SK-N-SH (cell line): ENCODE measurements around the gene NREP. TPM values are rescaled to one million over a fixed set of nuclear protein-coding genes. Genes with fewer than 3 reads are reported as not detected.

Source experiments
- CTCF ChIA-PET: fragments of 300-600, 350-600 bp; formaldehyde crosslinking; extraction: SDS; loops from one replicate; lab custom pipeline; 2021; lab: Yijun Ruan, JAX
- POLR2A ChIA-PET: fragments of 350-600 bp; sonication (Branson Sonifier 250); formaldehyde crosslinking; extraction: SDS; loops from one replicate; lab custom pipeline; 2020; ENCODE audit warnings: antibody characterized with exemption, inconsistent platforms; lab: Yijun Ruan, JAX
- DNase-seq: peaks from one replicate; pipeline ENCODE4 v3.0.0; 2012
- H2AFZ ChIP-seq: fragments of 200-600 bp; sonication (generic); 2 replicates; pipeline ENCODE4 v1.8.1; 2016; ENCODE audit warnings: antibody characterized with exemption, mild to moderate bottlenecking, low read depth
- H3F3A ChIP-seq: fragments of 200-600 bp; sonication (generic); replicated peaks from 2 replicates; pipeline ENCODE3; 2016; ENCODE audit warnings: antibody characterized with exemption, mild to moderate bottlenecking; ENCODE audit not compliant: insufficient read depth
- H3K27ac ChIP-seq, 2 experiments: fragments of 200-500 bp in 1 of 2; fragments of 200-600 bp in 1 of 2; sonication (Bioruptor generic) in 1 of 2; sonication (generic), shearing (Covaris generic) in 1 of 2; 2 replicates each; pipeline versions ENCODE4 v1.5.1 to v1.6.1; 2014 to 2016; ENCODE audit warnings: low read depth in 2 of 2, inconsistent platforms in 1 of 2, low read length in 1 of 2, mild to moderate bottlenecking in 1 of 2, mixed read lengths in 1 of 2
- H3K27me3 ChIP-seq: fragments of 200-600 bp; sonication (generic), shearing (Covaris generic); 2 replicates; pipeline ENCODE4 v1.6.1; 2016; ENCODE audit warnings: mixed run types; ENCODE audit not compliant: insufficient read depth
- H3K36me3 ChIP-seq, 2 experiments: fragments of 200-500 bp in 1 of 2; fragments of 200-600 bp in 1 of 2; sonication (Bioruptor generic) in 1 of 2; sonication (generic) in 1 of 2; replicated peaks in 1 of 2; 2 replicates each; pipeline versions ENCODE3 to v1.5.1; 2014 to 2016; ENCODE audit warnings: low read length in 1 of 2, mild to moderate bottlenecking in 1 of 2; ENCODE audit not compliant: insufficient read depth in 2 of 2, control insufficient read depth in 1 of 2
- H3K4me1 ChIP-seq, 2 experiments: fragments of 200-500 bp in 1 of 2; fragments of 200-600 bp in 1 of 2; sonication (Bioruptor generic) in 1 of 2; sonication (generic), shearing (Covaris generic) in 1 of 2; 2 replicates each; pipeline versions ENCODE4 v1.5.1 to v1.6.1; 2014 to 2016; ENCODE audit warnings: low read depth in 1 of 2, low read length in 1 of 2, mixed run types in 1 of 2; ENCODE audit not compliant: insufficient read depth in 2 of 2, control insufficient read depth in 1 of 2
- H3K4me2 ChIP-seq: fragments of 200-600 bp; sonication (generic), shearing (Covaris generic); 2 replicates; pipeline ENCODE4 v1.6.1; 2017; ENCODE audit warnings: mixed run types
- H3K4me3 ChIP-seq, 2 experiments: fragments of 200-500 bp in 1 of 2; fragments of 200-600 bp in 1 of 2; sonication (Bioruptor generic) in 1 of 2; sonication (generic), shearing (Covaris generic) in 1 of 2; 2 replicates each; pipeline versions ENCODE4 v1.5.1 to v1.8.1; 2014 to 2016; ENCODE audit warnings: low read depth in 2 of 2, inconsistent platforms in 1 of 2, low read length in 1 of 2, mild to moderate bottlenecking in 1 of 2, mixed read lengths in 1 of 2, moderate library complexity in 1 of 2
- H3K79me2 ChIP-seq: fragments of 200-600 bp; sonication (generic); 2 replicates; pipeline ENCODE4 v1.8.1; 2017; ENCODE audit warnings: mild to moderate bottlenecking; ENCODE audit not compliant: insufficient read depth
- H3K9ac ChIP-seq: fragments of 200-600 bp; sonication (generic); 2 replicates; pipeline ENCODE4 v1.6.1; 2017; ENCODE audit warnings: mixed run types
- H3K9me2 ChIP-seq: fragments of 200-600 bp; sonication (generic); 2 replicates; pipeline ENCODE4 v1.6.1; 2017; ENCODE audit warnings: mixed run types
- H3K9me3 ChIP-seq: fragments of 200-600 bp; sonication (generic); 2 replicates; pipeline ENCODE4 v1.6.1; 2017; ENCODE audit warnings: mixed run types, mild to moderate bottlenecking, moderate library complexity
- H4K20me1 ChIP-seq: fragments of 200-600 bp; sonication (generic); 2 replicates; pipeline ENCODE4 v1.6.1; 2017; ENCODE audit warnings: mild to moderate bottlenecking, mixed run types; ENCODE audit not compliant: insufficient read depth
- CHD2 ChIP-seq: fragments of 150-350 bp; IDR thresholded peaks from 2 replicates; pipeline ENCODE4 v1.6.1; 2018; ENCODE audit warnings: low read length; ENCODE audit not compliant: partially characterized antibody
- ELF1 ChIP-seq: IDR thresholded peaks from 2 replicates; pipeline ENCODE4 v1.4.0; 2012
- FOSL2 ChIP-seq: IDR thresholded peaks from 2 replicates; pipeline ENCODE4 v1.4.0; 2012; ENCODE audit warnings: low read depth, mild to moderate bottlenecking, moderate library complexity, borderline replicate concordance
- FOXJ3 ChIP-seq: sonication (generic); formaldehyde crosslinking; IDR thresholded peaks from 2 replicates; pipeline ENCODE4 v1.5.1; 2020; ENCODE audit warnings: mild to moderate bottlenecking, missing genetic modification reagents
- FOXM1 ChIP-seq: IDR thresholded peaks from 2 replicates; pipeline ENCODE4 v1.4.0; 2012; ENCODE audit warnings: low read depth, mild to moderate bottlenecking
- IRF3 ChIP-seq: fragments of 150-350 bp; IDR thresholded peaks from 2 replicates; pipeline ENCODE4 v1.6.1; 2016; ENCODE audit warnings: mild to moderate bottlenecking, low read depth, low read length
- MXI1 ChIP-seq: IDR thresholded peaks from 2 replicates; pipeline ENCODE4 v1.6.1; 2012; ENCODE audit warnings: mild to moderate bottlenecking, low read depth, low read length, improper control_type of control experiment
- NFIC ChIP-seq: IDR thresholded peaks from 2 replicates; pipeline ENCODE4 v1.4.0; 2012; ENCODE audit warnings: borderline replicate concordance
- NRF1 ChIP-seq: IDR thresholded peaks from 2 replicates; pipeline ENCODE4 v1.6.1; 2012; ENCODE audit warnings: low read depth, mild to moderate bottlenecking, low read length
- RAD21 ChIP-seq: IDR thresholded peaks from 2 replicates; pipeline ENCODE4 v1.6.1; 2012; ENCODE audit warnings: mild to moderate bottlenecking, low read length
- RCOR1 ChIP-seq: fragments of 150-350 bp; IDR thresholded peaks from 2 replicates; pipeline ENCODE4 v1.6.1; 2017; ENCODE audit warnings: antibody characterized with exemption, low read length
- REST ChIP-seq: IDR thresholded peaks from 2 replicates; pipeline ENCODE4 v1.6.1; 2012; ENCODE audit warnings: mild to moderate bottlenecking, low read depth, low read length, moderate library complexity
- RFX5 ChIP-seq: IDR thresholded peaks from 2 replicates; pipeline ENCODE4 v1.6.1; 2012; ENCODE audit warnings: mild to moderate bottlenecking, improper control_type of control experiment, low read length
- RXRA ChIP-seq: IDR thresholded peaks from 2 replicates; pipeline ENCODE4 v1.4.0; 2012; ENCODE audit warnings: low read depth, mild to moderate bottlenecking, borderline replicate concordance
- SIN3A ChIP-seq: IDR thresholded peaks from 2 replicates; pipeline ENCODE4 v1.6.1; 2012; ENCODE audit warnings: low read depth, mild to moderate bottlenecking, low read length, moderate library complexity, borderline replicate concordance
- TAF1 ChIP-seq: IDR thresholded peaks from 2 replicates; pipeline ENCODE4 v1.6.1; 2012; ENCODE audit warnings: low read depth, mild to moderate bottlenecking, low read length, moderate library complexity, borderline replicate concordance
- TEAD4 ChIP-seq: IDR thresholded peaks from 2 replicates; pipeline ENCODE4 v1.4.0; 2012; ENCODE audit warnings: mild to moderate bottlenecking, borderline replicate concordance; ENCODE audit not compliant: insufficient read depth
- WGBS: methylation state at CpG from one replicate; pipeline ENCODE4 v1.1.6; 2017; ENCODE audit warnings: low lambda C conversion rate; 5-methylcytosine and 5-hydroxymethylcytosine counted together
- polyA plus RNA-seq, 3 experiments: library from polyadenylated mRNA; depleted of rRNA; stranded (reverse); fragments of >200 nt; gene quantifications; 2 replicates each; pipeline ENCODE4 v1.2.3, GENCODE V29; 2012
- TF ChIP-seq, protein P1 (sequence below): fragments of 200-600 bp; sonication (generic); IDR thresholded peaks from 2 replicates; pipeline ENCODE4 v1.6.1; 2017; ENCODE audit warnings: antibody characterized with exemption, mild to moderate bottlenecking, moderate library complexity

Gene NREP
- polyA plus RNA-seq, 1 of the 3 experiments (the other 2 are of a cell fraction), result 94.4 TPM

DNA sequence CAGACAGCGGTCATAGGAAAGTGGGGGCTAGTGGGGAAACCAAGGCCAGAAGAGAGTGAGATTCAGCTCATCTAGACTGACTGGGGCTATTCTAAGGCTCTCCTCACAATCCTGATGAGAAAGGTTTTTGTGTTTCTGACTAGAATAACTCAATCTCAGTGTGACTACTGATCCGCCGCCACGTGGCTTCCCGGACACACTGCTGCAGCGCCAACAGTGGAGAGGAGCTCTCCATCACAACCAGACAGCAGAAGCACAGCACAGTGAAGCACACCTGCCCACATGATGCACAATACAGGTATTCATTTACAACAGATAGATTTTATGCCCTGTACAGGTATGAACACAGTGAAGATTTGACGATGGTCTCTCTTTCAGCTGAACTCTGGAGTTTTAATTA, 25.4 kb downstream of the NREP start:
- no peak for TF ChIP-seq FOSL2
- TF ChIP-seq NFIC, result no peak
- TF ChIP-seq RXRA, result no peak
- no peak for TF ChIP-seq REST
- no peak for TF ChIP-seq RFX5
- no peak for TF ChIP-seq TEAD4
- no peak for TF ChIP-seq FOXJ3 (CRISPR knock-in tag)
- TF ChIP-seq IRF3, result no peak
- TF ChIP-seq MXI1, result no peak
- no peak for TF ChIP-seq RAD21
- TF ChIP-seq TAF1, result no peak
- TF ChIP-seq NRF1, result no peak
- TF ChIP-seq CHD2, result no peak
- TF ChIP-seq, protein P1, sequence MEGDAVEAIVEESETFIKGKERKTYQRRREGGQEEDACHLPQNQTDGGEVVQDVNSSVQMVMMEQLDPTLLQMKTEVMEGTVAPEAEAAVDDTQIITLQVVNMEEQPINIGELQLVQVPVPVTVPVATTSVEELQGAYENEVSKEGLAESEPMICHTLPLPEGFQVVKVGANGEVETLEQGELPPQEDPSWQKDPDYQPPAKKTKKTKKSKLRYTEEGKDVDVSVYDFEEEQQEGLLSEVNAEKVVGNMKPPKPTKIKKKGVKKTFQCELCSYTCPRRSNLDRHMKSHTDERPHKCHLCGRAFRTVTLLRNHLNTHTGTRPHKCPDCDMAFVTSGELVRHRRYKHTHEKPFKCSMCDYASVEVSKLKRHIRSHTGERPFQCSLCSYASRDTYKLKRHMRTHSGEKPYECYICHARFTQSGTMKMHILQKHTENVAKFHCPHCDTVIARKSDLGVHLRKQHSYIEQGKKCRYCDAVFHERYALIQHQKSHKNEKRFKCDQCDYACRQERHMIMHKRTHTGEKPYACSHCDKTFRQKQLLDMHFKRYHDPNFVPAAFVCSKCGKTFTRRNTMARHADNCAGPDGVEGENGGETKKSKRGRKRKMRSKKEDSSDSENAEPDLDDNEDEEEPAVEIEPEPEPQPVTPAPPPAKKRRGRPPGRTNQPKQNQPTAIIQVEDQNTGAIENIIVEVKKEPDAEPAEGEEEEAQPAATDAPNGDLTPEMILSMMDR, result no peak
- TF ChIP-seq RCOR1, result no peak
- no peak for TF ChIP-seq FOXM1
- TF ChIP-seq SIN3A, result no peak
- no peak for TF ChIP-seq ELF1
- no peaks in the 10 kb centered on the region for H3K9me3 ChIP-seq
- 95% methylated on average over 7 of the region's 7 CpGs for WGBS
- peaks cover 17% of the 10 kb centered on the region; the same call in 1 of the 2 replicates for H3K79me2 ChIP-seq
- H3K4me1 ChIP-seq, result peaks cover 5 to 12% of the 10 kb centered on the region in 2 experiments
- H2AFZ ChIP-seq, result no peak overlapping the region
- H3K9ac ChIP-seq, result no peak overlapping the region
- no peak overlapping the region for H3K4me3 ChIP-seq
- H3K4me2 ChIP-seq, result no peak overlapping the region
- no peak overlapping the region for H3K27ac ChIP-seq
- ChIA-PET CTCF (no interaction called here), POLR2A (no interaction called here)
- H3F3A ChIP-seq, result peaks cover 3% of the 10 kb centered on the region
- no peak for DNase-seq
- H3K9me2 ChIP-seq, result no peaks in the 10 kb centered on the region
- no peaks in the 10 kb centered on the region for H3K27me3 ChIP-seq
- H4K20me1 ChIP-seq, result peaks cover 4% of the 10 kb centered on the region; the same call in 1 of the 2 replicates
- peaks cover 89 to 90% of the 10 kb centered on the region in 2 experiments for H3K36me3 ChIP-seq
